KG1 (cell line): Measurements from ENCODE around the gene METTL21A.
A peak's percentile ranks its signal among the peaks of the same experiment; 100 is the strongest.

Experiments
- DNase-seq: peaks from one replicate; lab custom pipeline; 2025; lab: John Stamatoyannopoulos, UW

The METTL21A gene

GRCh38 chr2:207621501-207622039, 3.6 kb downstream of the METTL21A start:
- no peak for DNase-seq

GRCh38 chr2:207619764-207620203, 5.4 kb downstream of the METTL21A start:
- peak; percentile 51 for DNase-seq

GRCh38 chr2:207617011-207617671, 8.1 kb downstream of the METTL21A start:
- no peak for DNase-seq

DNA sequence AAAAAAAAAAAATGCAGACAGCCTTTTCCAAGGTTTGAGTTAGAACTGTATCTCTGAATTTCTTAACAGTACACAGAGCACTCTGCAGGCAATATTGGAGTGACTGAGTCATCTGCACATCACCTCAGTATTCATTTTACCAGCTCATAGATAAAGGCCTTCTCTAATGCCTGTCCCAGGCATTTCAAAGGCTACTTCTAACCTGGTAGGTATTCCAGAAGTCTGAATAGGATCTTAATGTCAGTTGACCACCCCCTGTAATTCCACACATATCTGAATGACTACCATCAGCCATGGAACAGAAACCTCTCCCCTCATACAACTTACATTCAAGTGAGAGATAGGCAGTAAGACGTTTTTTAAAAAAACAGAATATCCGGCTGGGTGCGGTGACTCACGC, 9.0 kb downstream of the METTL21A start:
- no peak for DNase-seq

DNA sequence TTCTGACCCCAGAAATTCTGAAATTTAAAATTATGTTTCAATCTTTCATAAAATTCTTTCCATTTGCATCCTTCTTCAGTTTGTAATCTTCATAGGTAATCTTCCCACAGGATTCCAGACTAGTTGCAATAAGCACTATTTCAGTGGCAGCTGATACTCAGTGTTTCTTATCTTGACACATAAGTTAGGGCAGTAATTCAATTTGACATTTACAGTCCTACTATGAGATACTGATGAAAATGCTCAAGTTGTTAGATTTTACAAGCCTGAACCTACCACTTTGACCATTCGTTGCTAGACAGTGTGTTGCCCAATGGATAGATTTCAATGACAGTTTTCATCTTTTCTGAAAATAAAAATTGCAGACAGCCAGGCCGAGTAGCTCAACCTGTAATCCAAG, 10.4 kb downstream of the METTL21A start:
- DNase-seq = no peak

DNA sequence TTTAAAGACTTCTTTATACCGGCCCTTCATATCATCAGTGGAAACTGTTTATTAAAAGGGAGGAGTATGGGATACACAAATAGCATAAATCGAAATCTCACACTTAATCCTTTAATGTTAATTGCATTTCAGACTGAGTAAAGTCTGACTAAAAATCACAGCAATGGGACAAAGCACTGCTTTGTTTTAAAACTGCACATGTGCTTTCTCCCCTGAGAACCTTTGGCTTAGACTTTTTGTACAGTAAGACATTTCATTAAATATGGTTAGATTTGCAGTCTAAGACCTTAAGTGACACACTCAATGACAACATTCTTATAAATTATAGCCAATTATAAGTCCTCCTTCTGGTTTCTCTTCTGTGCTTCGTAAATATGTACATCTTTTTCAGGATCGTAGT, 12.5 kb downstream of the METTL21A start:
- no peak for DNase-seq

DNA sequence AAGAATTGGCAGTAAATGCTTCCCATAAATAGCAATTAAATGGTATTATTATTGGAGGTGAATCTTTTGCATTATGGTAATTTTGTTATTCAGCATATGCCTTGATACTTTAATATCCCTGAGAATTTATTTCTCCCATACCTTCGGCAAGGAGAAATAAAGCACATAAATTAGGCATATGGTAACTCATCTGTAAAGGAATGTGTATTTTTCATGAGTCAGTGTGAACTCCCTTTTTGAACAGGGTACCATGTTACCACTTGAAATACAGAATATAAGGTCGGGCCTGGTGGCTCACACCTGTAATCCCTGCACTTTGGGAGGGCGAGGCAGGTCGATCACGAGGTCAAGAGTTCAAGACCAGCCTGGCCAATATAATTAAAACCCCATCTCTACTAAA, 18.4 kb downstream of the METTL21A start:
- no peak for DNase-seq

DNA sequence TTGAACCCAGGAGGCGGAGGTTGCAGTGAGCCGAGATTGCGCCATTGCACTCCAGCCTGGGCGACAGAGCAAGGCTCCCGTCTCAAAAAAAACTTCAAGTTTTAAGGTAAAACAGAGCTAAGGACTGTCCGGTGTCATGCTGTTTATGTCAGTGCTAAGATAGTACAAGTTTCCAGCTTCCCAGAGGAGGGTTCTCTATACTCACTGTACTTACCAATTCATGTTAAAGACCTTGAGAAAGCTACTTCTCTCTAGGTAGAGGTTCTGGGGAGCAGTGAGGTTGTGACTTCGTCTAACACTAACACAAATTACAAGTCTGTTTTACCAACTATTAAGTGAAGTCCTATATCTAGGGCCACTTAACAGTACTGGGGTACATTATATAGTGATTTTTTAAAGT, 18.8 kb downstream of the METTL21A start:
- no peak for DNase-seq

DNA sequence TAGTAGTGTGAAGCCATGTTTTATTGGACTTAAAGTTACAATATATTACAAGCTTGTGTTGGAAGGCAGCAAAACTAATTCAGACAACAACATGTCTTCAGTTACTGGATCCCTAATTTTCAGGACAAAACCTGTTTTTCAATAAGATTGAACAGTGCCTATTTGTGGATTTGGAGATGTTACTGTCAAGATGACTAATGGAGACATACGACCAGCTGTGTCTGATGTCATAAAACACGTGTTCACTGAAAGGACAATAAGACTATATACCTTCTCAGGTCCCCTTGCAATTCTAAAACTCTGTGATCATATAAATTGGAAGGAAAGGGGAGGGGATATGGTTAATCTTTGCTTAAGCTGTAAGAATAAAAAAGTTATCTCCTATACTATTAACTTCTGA, 21.7 kb downstream of the METTL21A start:
- DNase-seq = no peak

GRCh38 chr2:207601774-207602173, 23.4 kb downstream of the METTL21A start:
- DNase-seq = no peak

- no peak for DNase-seq
Measured at GRCh38 chr2:207600231-207600630, 25.0 kb downstream of the METTL21A start.

DNA sequence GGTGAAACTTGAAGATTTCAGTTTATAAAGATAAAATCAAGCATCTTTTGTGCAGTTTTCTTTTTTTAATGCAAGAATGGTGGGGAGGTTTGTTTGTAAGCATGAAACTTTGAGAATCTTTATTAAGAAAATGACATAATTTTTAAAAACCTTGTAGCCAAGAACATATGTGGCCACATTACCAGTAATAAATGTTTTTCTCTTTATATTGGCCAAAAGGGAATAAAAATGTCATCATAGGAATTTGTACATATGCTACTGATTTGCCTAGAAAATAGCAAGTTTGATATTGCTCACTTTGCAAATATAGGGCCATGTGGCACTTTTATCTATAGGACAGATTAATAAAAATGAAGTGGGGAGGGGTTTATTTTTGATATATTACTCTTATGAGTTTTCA, 25.6 kb downstream of the METTL21A start:
- no peak for DNase-seq

DNA sequence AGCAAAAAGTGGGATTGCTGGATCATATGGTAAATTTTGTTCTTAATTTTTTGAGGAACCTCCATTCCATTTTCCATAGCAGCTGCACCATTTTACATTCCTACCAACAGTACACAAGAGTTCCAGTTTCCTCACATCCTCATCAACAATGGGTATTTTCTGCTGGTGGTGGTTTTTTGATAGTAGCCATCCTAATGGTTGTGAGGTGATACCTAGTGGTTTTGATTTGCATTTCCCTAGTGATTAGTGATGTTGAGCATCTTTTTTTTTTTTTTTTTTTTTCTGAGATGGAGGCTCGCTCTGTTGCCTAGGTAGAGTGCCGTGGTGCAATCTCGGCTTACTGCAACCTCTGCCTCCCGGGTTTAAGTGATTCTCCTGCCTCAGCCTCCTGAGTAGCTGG, 30.5 kb downstream of the METTL21A start:
- DNase-seq = no peak

DNA sequence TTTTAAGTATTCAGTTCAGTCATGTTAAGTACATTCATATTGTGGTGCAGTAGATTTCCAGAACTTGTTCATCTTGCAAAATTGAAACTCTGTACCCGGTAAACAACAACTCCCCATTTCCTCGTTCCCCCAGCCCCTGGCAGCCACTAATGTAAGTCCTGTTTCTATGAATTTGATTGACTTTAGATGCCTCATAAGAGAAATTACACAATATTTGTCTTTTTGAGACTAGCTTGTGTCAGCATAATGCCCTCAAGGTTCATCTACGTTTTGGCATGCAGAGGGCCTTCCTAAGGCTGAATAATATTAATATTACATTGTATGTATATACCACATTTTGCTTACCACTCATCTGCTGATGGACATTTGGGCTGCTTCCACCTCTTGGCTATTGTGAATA, 30.9 kb downstream of the METTL21A start:
- DNase-seq = no peak

- DNase-seq = no peak
Measured at GRCh38 chr2:207593277-207593676, 31.9 kb downstream of the METTL21A start.

DNA sequence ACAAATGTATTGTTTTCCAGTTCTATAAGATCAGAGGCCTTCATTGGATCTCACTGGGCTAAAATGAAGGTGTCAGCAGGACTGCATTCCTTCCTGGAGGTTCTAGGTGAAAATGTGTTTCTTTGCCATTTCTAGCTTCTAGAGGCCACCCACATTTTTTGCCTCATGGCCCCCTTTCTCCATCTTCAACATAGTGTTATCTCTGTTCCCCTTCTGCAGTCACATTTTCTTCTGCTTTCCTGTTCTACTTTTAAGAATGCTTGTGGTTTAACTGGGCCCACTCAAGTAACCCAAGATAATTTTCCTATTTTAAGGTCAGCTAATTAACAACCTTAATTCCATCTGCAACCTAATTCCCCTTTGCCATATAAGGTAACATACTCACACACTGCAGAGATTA, 36.1 kb downstream of the METTL21A start:
- no peak for DNase-seq

GRCh38 chr2:207587305-207587704, 37.9 kb downstream of the METTL21A start:
- DNase-seq = no peak

DNA sequence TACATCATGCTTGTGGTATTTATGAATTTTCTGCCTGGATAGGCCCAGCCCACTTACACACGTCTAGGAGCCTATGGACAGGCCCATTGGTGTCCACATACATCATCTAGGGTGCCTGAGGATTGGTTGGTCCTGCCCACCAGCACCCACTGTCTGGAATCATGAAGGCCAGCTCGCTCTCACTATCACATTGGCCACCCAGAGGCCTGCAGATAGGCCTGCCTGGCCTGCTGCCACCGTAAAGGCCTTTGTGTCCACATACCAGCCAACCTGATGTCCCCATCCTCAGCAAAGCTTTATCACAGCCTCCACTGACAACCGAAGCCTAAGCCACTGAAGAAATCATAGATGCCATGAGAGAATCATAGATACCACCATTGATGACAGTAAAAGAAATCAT, 40.2 kb downstream of the METTL21A start:
- DNase-seq = no peak

DNA sequence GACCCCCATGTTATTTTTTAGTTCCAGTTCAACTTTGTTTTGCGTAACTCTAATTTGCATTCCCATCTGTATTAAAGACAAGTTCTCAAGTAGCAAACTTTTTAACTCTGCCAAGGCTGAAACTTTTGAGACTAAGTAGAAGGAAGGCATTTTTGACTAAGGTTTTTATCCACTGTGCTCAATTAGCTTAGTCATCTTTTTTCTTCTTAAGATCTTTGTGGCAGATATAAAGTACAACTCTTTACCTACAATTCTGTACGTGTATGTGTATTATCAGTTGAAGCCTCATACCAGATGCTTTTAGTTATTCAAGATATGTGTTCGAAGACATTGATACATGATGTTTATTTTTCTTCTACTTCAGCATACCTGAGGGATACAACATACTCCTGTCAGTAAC, 53.8 kb downstream of the METTL21A start:
- DNase-seq = no peak

GRCh38 chr2:207567671-207568070, 57.5 kb downstream of the METTL21A start:
- DNase-seq = no peak

DNA sequence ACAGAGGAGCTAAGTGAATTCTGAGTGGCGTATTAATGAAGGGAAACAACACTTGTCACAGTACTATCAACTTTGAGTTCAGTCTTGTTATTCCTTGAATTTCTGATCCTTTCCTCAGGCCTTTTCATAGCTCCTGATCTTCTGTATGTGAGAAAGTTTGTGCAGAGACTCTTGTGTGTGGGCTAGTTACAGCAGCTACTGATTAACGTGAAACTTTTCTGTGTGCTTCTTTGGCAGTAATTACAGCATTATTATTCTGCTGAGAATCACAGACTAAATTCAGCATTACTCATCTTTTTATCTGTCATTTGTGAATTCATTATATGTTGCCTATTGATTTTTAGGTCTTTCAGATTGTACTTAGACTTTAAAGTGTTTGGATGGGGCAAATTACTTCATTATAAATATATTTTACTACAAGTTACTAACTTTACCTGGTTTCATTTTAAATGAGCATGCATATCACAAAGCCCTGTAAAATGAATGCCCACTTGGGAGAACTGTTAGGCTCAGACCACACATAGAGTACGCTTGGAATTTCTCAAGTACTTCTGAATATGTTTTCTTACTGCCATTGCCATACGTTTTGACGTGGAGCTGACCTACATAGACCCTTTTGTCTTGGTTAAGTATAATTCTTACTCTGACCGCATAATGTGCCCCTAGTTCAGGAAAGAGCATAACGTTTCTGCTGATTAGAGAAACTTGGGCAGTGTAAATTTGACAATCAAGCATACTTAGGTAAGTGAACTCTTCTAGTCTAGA, 59.3 kb downstream of the METTL21A start:
- no peak for DNase-seq
